NOMO-1 treated with dmso at 0.1 percent for 144 hours (cell line): Measurements from ENCODE around the gene OR5K4.
"Not testable (repeated sequence)": the region's sequence is repeated elsewhere in the genome, so short reads cannot be mapped to it uniquely, and the experiment has no call there.

Source experiments
- DNase-seq: peaks from one replicate; lab custom pipeline; 2025; ENCODE audit not compliant: unreplicated experiment; lab: John Stamatoyannopoulos, UW

OR5K4 gene

GRCh38 chr3:98371186-98371585, 17.5 kb downstream of the OR5K4 start:
- DNase-seq: no peak

DNA sequence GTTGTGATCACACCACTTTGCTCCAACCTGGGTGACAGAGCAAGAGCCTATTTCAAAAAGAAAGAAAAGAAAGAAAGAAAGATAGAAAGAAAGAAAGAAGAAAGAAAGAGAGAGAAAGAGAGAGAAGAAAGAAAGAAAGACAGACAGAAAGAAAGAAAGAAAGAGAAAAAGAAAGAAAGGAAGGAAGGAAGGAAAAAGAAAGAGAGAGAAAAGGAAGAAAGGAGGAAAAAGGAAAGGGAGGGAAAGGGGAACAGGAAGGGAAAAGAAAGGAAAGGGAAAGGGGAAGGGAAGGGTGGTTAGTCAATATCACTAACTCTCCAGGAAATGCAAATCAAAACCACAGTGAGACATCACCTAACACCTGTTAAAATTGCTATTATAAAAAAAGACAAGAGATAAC, 18.2 kb downstream of the OR5K4 start:
- no peak for DNase-seq

GRCh38 chr3:98372445-98372844, 18.8 kb downstream of the OR5K4 start:
- DNase-seq: no peak

DNA sequence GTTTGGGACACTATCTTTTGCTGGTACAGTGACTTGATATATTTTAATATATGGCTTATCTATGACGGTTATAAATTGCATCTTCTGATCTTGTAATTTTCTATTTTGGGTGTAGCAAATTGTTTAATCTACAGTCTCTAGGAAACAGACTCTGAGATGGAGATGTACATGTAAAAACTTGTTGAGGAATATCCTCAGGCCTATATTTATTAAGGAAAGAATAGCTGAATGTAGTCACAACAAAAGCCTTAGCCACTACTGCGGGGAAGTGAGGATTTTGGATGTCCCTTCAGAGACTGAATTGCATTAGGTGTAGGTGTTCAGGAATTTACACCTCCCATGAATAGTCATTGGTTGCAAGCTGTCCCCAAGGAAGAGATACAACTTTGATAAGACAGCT, 23.0 kb downstream of the OR5K4 start:
- no peak for DNase-seq

- no peak for DNase-seq
Measured at GRCh38 chr3:98388147-98388546, 34.5 kb downstream of the OR5K4 start.

- DNase-seq: no peak
Measured at GRCh38 chr3:98390366-98390765, 36.7 kb downstream of the OR5K4 start, which contains the start of gene OR5K3. Gene OR5K3, plus strand, starts transcription at chr3:98390666. Its CDS starts 0 bp downstream, at chr3:98390666.

DNA sequence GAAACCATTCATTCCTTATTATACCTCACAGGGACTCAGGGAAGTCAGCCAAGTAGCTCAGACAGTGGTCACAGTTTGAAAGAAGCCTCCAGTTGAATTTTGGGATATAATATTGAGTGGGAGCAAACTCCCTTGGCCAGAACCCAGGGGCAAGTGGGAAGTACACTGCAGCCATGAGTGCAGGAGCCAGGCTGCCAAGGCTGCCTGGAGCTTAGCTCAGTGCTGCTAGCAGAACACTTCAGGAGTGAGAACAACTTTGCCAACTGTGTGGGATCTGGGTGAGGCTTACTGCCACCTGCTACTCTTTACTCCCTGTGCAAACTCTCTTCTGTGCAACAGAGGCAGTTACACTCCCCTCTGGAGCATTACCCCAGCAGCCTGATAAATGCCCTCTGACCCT, 41.4 kb downstream of the OR5K4 start:
- DNase-seq: no peak

DNA sequence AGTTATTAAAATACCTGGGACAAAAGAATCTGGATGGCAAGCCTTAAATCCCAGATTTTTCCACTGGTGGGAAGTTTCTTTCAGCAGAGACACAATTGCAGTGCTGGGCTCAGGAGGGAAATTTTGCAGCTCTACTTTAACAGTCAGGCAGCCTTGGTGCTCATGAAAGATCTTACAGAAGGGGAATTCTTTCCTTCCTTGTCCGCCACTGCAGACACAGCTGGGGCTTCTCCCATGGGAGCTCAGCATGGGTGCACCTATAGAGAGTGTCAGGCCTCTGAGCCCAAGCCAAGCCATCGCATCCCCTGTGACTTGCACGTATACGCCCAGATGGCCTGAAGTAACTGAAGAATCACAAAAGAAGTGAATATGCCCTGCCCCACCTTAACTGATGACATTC, 42.8 kb downstream of the OR5K4 start:
- DNase-seq: not testable (repeated sequence)

DNA sequence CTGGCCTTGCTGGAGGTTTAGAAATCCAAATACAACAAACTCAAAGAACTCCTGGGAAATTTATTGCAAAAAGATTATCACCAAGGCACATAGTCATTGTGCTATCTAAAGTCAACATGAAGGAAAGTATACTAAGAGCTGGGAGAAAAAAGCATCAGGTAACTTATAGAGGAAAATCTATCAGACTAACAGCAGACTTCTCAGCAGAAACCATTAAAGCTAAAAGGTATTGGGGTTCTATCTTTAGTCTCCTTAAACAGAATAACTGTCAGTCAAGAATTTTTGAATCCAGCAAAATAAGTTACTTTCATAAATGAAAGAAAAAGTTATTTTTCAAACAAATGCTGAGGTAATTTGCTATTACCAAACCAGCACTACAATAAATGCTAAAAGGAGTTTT, 44.9 kb downstream of the OR5K4 start:
- no peak for DNase-seq

DNA sequence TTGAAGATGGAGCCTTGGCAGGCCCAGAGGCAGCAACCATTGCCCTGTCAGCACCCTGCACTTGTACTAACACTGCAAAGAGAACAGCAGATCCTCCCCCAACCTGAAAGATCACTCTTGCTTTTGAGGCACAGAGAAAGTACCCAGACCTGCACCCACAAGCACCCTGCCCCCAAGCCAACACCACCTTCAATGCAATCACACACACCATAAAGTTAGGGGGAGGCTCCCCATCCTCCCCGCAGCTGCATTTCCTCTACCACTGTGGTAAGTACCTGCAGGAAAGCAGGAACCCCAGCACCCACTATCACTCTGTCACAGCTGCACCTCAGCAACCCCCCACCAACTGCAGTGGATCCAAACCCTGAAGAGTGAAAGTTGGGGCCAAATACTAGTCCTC, 48.9 kb downstream of the OR5K4 start:
- DNase-seq: no peak

DNA sequence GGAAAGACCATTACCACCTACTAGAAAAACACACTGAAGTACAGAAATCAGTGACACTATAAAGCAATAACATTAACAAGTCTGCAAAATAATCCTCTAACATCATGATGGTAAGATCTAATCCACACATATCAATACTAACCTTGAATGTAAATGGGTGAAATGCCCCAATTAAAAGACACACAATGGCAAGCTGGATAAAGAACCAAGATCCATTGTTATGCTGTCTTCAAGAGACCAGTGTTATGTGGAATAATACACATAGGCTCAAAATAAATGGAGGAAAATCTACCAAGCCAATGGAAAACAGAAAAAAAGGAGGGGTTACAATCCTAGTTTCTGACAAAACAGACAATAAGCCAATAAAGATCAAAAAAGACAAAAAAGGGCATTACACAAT, 50.4 kb downstream of the OR5K4 start:
- no peak for DNase-seq
